ENCODE data around the gene ALOX15B.
"Not testable (repeated sequence)": the region's sequence is repeated elsewhere in the genome, so short reads cannot be mapped to it uniquely, and the experiment has no call there.

ALOX15B gene

DNA sequence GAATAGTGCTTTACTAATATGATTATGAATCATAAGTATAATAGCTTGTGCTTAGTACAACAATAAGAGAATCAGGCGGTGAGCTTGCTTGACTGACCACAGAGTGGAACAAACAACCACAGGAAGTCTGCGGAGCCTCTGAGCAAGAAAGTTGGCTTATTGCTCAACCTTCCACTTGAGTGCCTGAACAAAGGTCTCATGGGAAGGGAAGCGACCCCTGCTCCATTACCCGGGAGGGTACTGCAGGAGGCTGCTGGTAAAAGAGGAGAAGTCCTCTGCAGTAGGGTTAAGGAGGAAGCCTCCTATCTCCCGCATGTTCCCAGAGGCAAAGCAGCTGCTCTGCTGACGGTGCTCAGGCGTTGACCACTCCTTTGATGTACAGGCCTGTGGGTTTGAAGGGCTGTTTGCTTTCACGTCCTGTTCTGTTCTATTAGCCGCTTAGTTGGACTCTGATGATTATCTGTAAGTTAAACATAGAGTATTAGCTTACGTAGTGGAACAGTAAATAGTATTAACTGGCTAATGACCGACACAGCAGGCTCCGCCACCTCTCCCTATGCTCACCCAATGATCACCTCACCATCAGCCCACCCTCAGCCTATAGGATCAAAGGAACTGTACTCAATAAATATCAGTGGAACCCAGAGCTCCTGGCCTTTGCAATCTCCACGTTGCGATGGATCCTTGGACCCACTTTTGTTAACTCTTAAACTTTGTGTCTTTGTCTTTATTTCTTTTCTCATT is 17.5 kb downstream of the ALOX15B start:
- in situ Hi-C loops (cut with MboI; ENCODE audit: low pct_unique_long_range_greater_than_20kb, low sequenced_read_pairs, unreplicated experiment), result no loop called here
- no peak for DNase-seq (ENCODE audit: low spot score)
- TF ChIP-seq, protein P1, sequence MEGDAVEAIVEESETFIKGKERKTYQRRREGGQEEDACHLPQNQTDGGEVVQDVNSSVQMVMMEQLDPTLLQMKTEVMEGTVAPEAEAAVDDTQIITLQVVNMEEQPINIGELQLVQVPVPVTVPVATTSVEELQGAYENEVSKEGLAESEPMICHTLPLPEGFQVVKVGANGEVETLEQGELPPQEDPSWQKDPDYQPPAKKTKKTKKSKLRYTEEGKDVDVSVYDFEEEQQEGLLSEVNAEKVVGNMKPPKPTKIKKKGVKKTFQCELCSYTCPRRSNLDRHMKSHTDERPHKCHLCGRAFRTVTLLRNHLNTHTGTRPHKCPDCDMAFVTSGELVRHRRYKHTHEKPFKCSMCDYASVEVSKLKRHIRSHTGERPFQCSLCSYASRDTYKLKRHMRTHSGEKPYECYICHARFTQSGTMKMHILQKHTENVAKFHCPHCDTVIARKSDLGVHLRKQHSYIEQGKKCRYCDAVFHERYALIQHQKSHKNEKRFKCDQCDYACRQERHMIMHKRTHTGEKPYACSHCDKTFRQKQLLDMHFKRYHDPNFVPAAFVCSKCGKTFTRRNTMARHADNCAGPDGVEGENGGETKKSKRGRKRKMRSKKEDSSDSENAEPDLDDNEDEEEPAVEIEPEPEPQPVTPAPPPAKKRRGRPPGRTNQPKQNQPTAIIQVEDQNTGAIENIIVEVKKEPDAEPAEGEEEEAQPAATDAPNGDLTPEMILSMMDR (IDR thresholded peaks at IDR 0.05; ENCODE audit: extremely low read depth, insufficient read depth, missing control alignments), result no peak

DNA sequence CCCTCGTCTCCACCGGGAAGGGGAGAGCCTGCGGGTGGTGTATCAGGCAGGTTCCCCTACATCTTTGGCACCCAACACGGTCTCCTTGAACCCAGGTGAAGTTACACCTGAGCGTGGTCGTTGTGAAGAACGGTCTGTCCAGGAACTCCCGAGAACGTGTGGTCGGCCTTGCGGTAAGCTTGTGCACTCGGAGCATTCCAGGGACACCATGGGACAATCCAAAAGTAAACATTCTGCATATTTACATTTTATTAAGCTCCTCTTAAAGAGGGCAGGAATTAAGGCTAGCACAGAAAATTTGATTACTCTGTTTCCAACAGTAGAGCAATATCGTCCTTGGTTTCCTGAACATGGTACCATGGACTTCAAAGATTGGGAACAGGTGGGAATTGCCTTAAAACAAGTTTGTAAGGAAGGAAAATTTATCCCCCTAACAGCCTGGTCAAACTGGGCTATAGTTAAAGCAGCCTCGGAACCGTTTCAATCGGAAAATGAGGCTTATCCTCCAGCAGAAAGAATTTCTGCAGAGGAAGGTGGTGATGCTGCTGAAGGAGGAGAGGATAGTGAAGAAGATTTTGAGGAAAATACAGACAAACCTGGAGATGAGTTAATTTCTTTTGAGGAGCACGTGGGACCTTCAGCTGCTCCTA is 18.2 kb downstream of the ALOX15B start:
- in situ Hi-C loops (cut with MboI; ENCODE audit: low pct_unique_long_range_greater_than_20kb, low sequenced_read_pairs, unreplicated experiment), result no loop called here
- TF ChIP-seq, protein P1 (IDR thresholded peaks at IDR 0.05; ENCODE audit: extremely low read depth, insufficient read depth, missing control alignments), result no peak
- no peak for DNase-seq (ENCODE audit: low spot score)

DNA sequence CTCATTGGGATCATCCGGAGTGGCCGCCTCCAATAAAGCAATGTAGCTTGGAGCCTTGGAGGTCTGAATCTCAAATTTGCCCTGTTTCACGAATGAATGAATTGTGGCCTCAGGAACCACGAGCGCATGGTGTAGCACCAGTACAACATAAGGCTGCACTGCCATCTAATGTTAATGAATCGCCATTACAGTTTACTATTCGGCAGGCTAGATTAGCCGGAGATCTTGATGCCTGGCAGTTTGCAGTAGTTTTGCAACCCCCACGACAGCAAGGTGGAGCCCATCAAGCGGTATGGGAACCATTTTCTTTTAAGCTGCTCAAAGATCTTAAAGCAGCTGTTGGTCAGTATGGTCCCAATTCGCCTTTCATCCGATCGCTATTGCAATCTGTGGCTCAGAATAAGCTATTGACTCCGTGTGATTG is 18.8 kb downstream of the ALOX15B start:
- peak; percentile 84 for DNase-seq (ENCODE audit: low spot score)
- TF ChIP-seq, protein P1 (IDR thresholded peaks at IDR 0.05; ENCODE audit: extremely low read depth, insufficient read depth, missing control alignments), result peak; percentile 82
- in situ Hi-C loops (cut with MboI; ENCODE audit: low pct_unique_long_range_greater_than_20kb, low sequenced_read_pairs, unreplicated experiment), result no loop called here

DNA sequence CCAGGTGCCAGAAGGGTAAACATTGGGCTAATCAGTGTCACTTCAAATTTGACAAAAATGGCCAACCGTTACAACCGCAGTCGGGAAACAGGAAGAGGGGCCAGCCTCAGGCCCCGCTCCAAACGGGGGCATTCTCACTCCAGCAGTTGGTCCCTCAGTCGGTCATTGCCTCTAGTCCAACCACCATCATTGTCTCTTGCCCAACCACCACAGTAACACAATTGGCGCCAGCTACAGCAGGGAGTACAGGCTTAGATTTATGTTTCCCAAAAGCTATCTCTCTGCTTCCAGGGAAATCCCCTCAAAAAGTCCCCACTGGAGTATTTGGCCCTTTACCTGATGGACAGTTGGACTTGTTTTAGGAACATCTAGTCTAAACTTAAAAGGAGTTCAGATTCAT is 20.3 kb downstream of the ALOX15B start:
- in situ Hi-C loops (cut with MboI; ENCODE audit: low pct_unique_long_range_greater_than_20kb, low sequenced_read_pairs, unreplicated experiment), result no loop called here
- TF ChIP-seq, protein P1 (IDR thresholded peaks at IDR 0.05; ENCODE audit: extremely low read depth, insufficient read depth, missing control alignments), result no peak
- no peak for DNase-seq (ENCODE audit: low spot score)

DNA sequence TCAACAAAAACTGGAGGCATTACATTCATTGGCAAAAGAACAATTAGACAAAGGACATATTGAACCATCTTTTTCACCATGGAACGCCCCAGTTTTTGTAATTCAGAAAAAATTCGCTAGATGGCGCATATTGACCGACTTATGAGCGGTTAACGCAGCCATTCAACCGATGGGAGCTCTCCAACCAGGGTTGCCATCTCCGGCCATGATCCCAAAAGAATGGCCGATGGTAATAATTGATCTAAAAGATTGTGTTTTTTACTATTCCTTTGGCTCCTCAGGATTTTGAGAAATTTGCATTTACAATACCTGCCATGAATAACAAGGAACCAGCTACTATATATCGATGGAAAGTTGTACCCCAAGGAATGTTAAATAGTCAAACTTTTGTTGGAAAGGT is 21.4 kb downstream of the ALOX15B start:
- TF ChIP-seq, protein P1 (IDR thresholded peaks at IDR 0.05; ENCODE audit: extremely low read depth, insufficient read depth, missing control alignments), result peak; percentile 60
- in situ Hi-C loops (cut with MboI; ENCODE audit: low pct_unique_long_range_greater_than_20kb, low sequenced_read_pairs, unreplicated experiment), result no loop called here
- peak; percentile 81 for DNase-seq (ENCODE audit: low spot score)

DNA sequence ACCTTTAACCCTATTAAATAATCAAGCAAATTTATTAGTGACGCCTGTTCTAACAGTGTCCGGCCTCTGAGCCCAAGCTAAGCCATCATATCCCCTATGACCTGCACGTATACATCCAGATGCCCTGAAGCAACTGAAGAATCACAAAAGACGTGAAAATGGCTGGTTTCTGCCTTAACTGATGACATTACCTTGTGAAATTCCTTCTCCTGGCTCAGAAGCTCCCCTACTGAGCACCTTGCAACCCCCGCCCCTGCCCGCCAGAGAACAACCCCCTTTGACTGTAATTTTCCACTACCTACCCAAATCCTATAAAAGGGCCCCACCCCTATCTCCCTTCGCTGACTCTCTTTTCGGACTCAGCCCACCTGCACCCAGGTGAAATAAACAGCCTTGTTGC is 23.0 kb downstream of the ALOX15B start:
- in situ Hi-C loops (cut with MboI; ENCODE audit: low pct_unique_long_range_greater_than_20kb, low sequenced_read_pairs, unreplicated experiment), result not testable (repeated sequence)

DNA sequence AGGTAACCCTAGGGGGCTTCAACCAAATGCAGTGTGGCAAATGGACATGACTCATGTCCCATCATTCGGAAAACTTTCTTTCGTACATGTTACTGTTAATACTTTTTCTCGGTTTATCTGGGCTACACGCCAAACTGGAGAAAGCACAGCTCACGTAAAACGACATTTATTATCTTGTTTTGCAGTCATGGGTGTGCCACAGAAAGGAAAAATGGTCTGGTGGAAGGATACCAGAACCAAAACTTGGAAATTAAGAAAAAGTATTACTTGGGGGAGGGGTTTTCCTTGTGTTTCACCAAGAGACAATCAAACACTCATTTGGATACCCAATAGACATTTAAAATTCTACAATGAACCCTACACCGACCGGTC is 23.6 kb downstream of the ALOX15B start:
- no peak for DNase-seq (ENCODE audit: low spot score)
- TF ChIP-seq, protein P1 (IDR thresholded peaks at IDR 0.05; ENCODE audit: extremely low read depth, insufficient read depth, missing control alignments), result no peak
- in situ Hi-C loops (cut with MboI; ENCODE audit: low pct_unique_long_range_greater_than_20kb, low sequenced_read_pairs, unreplicated experiment), result no loop called here

More for the DNA sequence above, 23.0 kb downstream of the ALOX15B start:
- DNase-seq (ENCODE audit: low spot score), result not testable (repeated sequence)

Measured in GM13977 (cell line).